T-helper 1 cell treated with Interleukin-12 subunit alpha and Interleukin-12 subunit beta and Interleukin-4 antibody, amounts not matched to agents 30 ng/mL and 1 ng/mL, for 36 hours (primary cell): ENCODE results near the gene KLC4. TPM values are rescaled to one million over a fixed set of nuclear protein-coding genes. Genes with fewer than 3 reads are reported as not detected.
"Not testable (repeated sequence)": the region's sequence is repeated elsewhere in the genome, so short reads cannot be mapped to it uniquely, and the experiment has no call there.

Experiments
- intact Hi-C: fragments of 100-400 bp; cut with micrococcal nuclease; formaldehyde crosslinking; loops from one replicate; pipeline ENCODE4 v1.15.1; 2024
- total RNA-seq: library from RNA; stranded (reverse); gene quantifications from 2 replicates; pipeline ENCODE4 v1.2.3, GENCODE V29; 2022

The KLC4 gene
- total RNA-seq, 1 donor from 2014 or later: 16.1 TPM

DNA sequence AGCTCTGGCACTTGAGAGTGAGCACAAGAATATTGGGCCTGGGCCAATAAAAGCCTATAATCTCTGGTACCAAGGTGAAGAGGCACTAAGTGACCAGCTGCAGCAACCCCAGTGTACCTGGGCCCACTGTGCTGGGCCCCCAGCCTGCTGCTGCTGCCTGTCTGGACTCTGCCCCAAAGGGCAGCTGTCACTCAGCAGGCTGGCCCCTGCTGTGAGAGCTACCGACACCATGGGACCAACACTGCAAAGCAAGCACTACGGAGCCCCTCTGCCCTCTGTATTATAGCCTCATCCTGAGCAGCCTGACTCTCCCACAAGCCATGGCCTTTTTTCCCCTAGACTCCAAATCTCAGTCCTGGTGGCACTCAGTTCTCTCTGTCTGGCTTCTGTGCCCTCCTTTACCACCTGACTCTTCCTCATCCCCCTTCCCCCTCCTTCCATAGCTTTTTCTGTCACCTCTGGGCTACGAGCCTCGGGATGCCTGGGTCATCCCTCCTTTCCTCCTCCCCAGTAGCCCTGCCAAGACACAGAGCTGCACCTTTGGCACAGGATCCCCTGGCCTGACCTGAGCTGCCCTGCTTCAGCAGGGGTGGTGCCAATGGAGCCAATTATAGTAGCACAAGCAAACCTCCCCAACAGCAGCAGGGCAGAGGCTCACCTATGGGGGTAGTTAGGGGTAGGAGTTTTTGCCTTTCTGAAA is 23.8 kb upstream of the KLC4 start:
- intact Hi-C loops: no loop called here

DNA sequence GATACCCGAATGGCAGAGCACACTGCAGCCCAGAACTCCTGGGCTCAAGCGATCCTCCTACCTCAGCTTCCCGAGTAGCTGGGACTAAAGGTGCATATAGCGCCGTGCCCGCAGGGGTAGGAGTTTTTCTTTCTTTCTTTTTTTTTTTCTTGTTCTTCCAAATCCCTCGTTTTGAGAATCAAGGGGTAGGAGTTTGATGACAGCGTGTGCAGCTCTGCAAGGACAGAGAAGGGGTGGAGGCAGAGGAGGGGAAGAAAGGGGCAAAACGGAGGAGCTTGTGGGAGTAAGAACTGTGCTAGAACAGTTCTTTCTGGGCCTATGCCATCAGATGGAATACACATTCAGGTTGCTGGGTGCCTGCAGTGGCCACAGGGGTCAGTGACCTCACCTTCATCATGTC is 22.7 kb upstream of the KLC4 start:
- intact Hi-C loops: no loop called here

DNA sequence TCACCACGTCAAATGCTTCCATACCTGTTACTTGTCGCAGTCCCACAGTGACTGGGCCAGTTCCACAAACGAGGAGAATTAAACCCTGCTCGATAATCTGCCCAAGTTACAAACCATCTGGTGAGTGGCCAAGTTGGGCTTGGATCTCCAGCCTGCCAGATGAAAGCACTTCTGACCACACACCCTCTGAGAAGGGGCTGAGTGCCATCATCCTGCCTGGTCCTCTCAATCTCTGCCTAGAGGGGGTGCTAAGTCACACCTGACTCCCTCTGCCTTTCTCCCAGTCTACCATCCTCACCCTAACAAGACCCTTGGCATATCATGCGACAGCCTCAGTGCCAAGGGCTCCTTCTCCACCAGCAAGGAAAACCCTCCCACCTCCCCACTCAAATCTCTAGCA is 22.2 kb upstream of the KLC4 start:
- intact Hi-C loops: no loop called here

DNA sequence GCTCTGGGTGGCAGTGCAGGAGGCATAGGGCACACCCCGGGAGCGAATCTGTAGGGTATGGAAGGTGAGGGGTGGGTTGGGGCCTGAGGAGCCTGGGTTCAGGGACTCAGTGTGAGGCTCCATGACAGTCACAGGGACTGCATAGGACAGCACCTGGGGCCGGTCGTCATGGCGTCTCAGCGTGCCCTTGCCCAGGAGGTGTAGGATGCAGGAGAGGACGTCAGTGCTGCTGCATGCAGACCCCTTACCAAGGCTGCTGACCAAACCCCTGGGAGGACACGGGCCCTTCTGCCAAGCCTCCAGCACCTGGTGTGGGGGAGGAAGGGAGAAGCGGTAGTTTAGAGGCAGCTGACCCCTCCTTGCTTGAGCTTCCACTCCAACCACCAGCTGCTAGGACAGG is 21.7 kb upstream of the KLC4 start:
- intact Hi-C loops: no loop called here

DNA sequence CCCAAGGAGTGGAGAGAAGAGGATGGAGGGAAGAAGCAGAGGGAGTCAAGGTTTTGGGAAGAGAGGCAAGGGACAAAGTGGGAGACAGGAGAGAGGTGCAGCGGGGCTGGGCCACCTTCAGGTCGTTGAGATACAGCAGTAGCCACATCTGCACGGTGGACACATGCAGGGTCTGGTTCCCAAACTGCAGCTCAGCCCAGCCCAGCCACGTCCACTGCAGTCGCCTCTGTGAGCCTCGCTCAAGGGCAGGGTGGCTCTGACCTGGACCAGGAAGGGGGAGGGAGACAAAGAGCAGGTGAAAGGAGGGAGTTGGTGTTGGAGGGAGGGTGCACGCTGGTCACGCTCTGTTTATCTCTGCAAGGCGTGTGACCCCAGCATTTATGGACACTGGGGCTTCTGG is 20.7 kb upstream of the KLC4 start:
- intact Hi-C loops: no loop called here

DNA sequence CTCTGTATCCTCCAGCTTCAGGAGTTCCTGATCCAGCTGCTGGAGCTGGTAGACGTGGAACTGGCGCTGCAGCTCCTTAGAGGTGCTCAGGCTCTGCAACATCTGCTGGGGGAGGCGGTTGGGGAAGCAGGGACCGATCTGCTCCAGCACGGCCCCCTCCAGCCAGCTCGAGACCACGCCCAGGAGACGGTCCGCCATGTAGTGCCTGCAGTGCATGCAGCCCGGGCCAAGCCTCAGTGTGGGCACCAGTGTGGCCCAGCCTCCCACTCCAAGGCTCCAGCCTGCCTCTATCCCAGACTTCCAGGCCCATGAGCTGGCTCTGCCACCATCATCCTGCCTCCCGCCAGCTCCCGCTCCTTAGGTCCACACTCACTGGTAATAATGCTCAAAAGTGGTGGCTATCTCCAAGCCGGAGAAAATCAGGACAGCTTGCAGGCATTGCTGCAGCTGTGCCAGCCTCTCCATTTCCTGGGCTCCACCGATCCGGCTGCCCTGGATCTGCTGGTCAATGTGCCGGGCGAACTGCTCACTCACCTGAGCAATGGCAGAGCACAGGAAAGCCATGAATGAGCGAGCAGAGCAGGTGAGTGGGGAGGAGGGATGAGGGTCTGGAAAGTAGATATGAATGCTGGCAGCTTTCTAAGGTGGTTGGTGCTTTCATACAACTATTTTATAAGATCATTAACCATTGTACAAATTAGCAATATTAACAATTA is 18.7 kb upstream of the KLC4 start:
- intact Hi-C loops: no loop called here

DNA sequence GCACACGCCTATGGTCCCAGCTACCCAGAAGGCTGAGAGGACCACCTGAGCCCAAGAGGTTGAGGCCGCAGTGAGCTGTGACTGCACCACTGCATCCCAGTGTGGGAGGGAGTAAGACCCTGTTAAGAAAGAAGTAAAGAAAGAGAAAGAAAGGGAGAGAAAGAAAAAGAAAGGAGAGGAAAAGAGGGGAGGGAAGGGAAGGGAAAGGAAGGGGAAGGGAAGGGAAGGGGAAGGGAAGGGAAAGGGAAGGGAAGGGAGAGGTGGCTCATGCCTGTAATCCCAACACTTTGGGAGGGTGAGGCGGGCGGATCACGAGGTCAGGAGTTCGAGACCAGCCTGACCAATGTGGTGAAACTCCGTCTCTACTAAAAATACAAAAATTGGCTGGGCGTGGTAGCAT is 18.0 kb upstream of the KLC4 start:
- intact Hi-C loops: not testable (repeated sequence)

DNA sequence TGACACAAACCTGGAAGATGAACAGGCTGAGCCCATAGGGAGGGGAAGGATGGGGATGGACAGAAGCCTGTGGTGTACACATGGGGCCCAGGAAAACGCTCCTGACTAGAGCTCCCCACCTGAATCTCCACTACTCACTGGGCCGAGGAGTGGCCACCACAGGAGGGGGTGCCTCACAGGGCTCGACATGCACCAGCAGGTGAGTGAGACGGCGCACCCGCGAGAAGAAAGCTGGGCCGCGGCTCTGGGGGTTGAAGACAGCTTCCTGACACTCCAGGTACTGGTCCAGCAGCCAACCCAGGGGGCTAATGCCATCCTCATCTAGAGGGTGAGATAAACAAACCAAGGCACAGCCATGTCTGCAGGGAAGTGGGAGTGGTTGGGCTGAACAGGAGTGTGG is 16.1 kb upstream of the KLC4 start:
- intact Hi-C loops: no loop called here

DNA sequence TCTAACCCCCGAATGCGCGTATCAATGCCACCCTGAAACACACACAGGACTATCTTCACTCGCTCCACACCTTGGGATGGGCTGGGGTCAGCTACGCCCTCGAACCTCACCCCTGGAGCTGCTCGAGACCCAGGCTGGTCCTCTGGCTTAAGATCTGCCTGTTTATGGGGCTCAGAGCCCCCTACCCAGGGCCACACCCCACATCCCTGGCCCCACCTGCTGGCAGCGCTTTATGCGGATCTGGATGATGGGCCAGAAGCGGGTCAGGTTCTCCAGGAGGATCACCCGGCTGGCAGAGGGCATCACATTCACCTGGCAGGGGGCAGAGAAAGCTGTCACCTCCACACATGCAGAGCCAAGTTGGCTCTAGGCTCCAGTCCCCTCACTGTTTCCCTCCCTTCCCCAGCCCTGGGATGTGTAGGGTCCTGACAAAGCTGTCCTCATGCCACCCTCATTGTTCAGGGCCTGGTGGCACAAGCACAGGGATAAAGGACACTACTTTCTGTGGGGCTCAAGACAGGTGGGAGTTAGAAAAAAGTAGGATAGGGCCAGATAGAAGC is 14.0 kb upstream of the KLC4 start:
- intact Hi-C loops: no loop called here

DNA sequence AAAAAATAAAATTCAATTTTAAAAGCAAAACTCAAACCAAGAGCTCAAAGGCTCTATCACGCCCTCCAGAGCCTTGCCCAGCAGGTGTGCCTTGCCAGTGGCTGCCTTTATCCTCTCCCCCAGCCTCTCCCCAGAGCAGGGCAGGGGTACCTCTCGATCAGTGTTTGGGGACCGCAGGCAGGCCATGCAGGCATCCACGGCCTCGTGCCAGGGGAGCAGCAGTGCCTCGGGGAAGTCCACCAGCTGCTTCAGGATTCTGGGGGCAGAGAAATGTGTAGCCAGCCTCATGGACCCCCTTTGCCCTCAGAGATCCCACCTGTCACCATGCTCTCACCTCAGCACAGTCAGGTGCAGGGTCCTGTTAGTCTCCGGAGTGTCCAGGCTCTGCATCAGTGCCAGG is 11.4 kb upstream of the KLC4 start:
- intact Hi-C loops: no loop called here

DNA sequence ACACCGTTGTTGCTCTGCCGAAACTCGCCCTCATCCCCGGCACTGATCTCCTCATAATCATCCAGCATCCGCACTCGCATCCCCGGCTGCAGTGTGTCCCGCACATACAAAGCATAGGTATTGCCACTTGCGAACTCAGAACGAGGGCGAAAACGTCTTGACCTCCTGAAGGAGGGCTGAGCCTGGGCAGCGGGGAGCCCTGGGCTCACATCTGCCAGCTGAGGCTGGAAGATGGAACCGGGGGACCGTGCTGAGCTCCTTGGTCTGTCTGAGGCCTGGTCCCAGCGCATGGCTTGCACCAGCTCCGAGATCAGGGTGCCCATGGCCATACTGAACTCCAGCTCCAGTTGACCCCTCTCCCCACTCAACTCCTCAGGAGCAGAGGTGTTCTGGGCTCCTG is 8.4 kb upstream of the KLC4 start:
- intact Hi-C loops: loop anchor here (5.0 to 10.0 kb wide), 4 partner anchors 316 to 1194 kb away; partner anchors contain the start of genes HSP90AB1, POLH, XPO5 and ZNF318

DNA sequence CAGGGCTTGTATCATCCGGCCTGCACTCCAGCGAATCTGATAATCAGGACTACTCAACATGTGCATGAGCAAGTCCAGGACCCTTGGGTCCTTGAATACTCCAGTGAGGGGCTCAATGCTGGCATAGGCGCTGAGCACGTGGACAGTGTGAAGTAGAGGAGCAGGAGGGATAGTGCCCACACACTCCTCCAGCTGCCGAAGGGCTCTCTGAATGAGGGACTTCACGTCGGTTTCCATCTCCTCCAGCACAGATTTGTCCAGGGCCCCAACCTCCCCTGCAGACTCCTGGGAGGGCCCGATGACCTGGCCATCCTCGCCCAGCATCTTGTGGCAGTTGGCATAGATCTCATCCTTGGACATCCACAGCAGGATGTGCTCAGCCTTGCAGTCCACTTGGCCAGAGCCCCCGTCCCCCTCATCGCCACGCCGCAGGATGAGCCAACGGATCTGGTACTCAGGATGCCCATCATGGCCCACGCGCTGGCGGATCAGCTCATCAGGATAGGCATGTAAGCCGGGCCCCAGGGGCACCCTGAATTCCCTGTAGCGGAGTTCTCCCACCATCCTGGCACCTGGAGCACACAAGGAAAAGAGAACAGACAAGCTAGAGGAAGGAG is 7.1 kb upstream of the KLC4 start:
- intact Hi-C loops: loop anchor here (5.0 to 10.0 kb wide), 4 partner anchors 315 to 1192 kb away; partner anchors contain the start of genes HSP90AB1, POLH, XPO5 and ZNF318

DNA sequence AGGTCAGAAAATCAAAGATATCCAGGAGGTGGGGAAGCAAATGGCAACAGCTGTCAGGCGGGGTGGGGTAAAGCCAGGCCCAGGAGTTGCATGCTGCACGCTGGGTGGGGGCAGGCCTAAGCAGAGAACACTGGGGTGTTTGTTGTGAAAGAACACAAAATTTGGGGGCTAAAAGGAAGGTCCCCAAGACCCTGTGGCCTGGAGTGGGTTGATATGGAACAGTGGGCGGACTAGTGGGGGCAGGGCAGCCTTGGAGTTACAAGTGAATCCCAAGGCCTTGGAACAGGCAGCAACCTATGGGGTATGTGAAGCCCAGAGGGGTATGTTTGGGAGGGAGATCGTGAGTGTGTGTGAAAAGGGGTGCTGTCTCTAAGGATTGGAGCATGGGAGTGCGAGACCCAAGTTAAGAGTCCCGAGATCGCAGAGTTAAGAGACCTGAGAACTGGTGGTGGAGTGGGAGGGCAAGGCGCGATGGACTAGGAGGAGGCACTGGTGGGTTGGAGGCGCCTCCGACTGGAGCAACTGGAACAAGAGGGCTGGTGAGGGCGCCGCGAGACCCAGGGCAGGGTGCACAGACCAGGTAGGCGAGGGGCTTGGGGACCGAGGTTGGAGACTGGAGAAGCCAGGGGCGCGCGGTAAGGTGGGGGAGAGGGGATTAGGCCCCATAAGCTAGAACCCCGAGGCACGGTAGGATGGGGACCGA is 6.4 kb upstream of the KLC4 start:
- intact Hi-C loops: loop anchor here (1.0 to 10.0 kb wide), 13 partner anchors 32 to 1192 kb away; partner anchors contain the start of genes CNPY3, HSP90AB1, KLHDC3 and PEX6

DNA sequence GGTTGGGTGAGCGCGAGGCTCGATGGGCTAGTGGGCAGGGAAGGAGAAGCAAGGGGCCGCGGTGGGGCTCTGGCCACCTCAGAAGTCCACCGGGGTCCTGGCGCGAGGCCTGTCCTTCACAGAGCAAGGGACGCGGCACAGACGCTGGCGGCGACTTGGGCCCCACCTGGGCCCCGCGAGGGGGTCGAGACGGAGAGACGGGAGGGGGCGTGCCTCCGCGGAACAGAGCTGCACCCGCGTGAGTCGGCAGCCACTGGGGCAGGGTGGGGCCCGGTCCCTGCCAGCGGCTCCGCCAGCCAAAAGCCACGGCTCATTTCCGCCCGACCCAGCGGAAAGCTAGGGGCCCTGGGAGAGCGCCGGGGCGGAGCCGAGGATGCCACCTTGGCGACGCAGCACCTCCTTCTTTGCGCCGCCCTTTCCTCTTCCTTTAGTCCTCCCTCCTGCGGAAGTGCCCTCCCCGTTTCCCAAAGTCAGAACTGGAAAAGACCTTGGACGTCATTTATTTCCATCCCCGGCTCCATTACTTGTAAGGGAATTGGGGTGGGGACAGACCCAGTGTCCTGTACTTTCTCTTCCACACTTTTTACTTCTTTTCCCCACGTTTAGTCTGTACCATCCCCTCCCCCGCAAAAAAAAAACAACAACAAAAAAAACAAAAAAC is 5.8 kb upstream of the KLC4 start, which contains the start of gene CUL7:
CUL7 (minus strand) TSS at position 307 of the 661 bp plus-strand sequence. CDS start 1,063 bp downstream, outside the sequence.
- intact Hi-C loops: loop anchor here (1.0 to 10.0 kb wide), 13 partner anchors 32 to 1191 kb away; partner anchors contain the start of genes CNPY3, HSP90AB1, KLHDC3 and PEX6

DNA sequence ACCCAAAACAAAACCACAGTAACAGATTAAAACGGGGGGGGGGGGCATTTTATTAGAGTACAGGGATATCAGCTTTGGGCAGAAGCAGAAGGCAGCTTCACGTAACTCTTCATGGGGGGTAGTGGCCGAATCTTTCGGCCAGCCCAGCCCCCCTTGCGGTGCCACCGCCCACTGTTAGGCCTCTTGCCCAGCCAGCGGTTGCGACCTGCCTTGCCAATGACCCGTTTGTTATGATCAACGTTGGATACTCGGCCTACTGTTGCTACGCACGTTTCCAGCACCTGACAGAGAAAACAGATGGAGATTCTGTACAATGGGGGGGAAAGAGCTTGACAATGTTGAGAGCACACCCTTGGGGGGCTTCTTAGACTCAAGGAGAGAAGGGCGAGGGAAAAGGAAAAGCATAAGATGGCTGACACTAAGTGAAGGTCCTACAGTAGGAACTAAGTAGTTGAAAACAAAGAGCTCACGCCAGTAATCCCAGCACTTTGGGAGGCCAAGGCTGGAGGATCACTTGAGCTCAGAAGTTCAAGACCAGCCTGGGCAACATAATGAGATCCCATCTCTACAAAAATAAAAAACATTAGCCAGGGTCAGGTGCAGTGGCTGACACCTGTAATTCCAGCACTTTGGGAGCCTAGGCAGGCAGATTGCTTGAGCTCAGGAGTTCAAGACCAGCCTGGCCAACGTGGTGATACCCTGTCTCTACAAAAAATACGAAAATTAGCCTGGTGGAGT is 5.1 kb upstream of the KLC4 start:
- intact Hi-C loops: loop anchor here (5.0 to 10.0 kb wide), 4 partner anchors 313 to 1190 kb away; partner anchors contain the start of genes HSP90AB1, POLH, XPO5 and ZNF318

DNA sequence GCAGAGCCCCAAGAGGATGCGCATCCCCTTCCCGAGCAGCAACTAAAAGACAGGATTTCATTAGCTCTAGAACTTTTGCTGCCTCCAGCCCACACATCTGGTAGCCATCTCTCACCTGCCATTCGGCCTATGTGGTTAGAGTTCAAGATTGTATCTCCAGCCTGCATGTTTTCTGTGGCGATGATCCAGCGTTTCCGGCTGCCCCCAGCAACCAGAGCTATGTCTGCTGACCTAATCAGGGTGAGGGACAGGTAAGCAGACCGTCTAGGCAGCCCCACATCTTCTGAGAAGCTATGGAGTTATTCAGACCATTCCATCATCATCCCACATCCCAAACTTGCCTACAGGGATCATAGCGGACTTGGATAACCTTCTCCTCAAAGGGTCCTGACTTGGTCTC is 3.5 kb upstream of the KLC4 start:
- intact Hi-C loops: loop anchor here (10.0 kb wide), 3 partner anchors 519 to 1189 kb away; partner anchors contain the start of genes HSP90AB1, POLH and XPO5

DNA sequence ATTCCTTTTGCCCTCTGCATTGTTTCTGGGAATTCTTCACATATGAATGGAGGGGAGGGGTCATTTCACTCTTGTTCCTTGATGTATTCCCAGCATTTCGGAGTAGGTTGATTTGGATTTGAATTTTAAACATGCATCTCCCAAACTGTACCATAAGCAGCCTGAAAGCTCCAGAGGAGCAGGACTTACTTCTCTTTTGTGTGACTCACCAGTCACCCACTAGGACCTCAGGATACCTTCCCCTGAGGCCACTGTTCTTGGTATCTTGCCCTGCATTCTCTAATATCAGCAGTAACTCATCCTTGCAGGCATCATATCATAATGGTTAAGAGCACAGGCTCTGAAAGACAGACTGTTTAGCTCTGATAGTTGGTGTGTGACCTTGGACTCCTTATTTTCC is 900 bp upstream of the KLC4 start:
- intact Hi-C loops: loop anchor here (2.0 to 10.0 kb wide), 5 partner anchors 494 to 1272 kb away; partner anchors contain the start of genes HSP90AB1, POLH, TOMM6 and UBR2

DNA sequence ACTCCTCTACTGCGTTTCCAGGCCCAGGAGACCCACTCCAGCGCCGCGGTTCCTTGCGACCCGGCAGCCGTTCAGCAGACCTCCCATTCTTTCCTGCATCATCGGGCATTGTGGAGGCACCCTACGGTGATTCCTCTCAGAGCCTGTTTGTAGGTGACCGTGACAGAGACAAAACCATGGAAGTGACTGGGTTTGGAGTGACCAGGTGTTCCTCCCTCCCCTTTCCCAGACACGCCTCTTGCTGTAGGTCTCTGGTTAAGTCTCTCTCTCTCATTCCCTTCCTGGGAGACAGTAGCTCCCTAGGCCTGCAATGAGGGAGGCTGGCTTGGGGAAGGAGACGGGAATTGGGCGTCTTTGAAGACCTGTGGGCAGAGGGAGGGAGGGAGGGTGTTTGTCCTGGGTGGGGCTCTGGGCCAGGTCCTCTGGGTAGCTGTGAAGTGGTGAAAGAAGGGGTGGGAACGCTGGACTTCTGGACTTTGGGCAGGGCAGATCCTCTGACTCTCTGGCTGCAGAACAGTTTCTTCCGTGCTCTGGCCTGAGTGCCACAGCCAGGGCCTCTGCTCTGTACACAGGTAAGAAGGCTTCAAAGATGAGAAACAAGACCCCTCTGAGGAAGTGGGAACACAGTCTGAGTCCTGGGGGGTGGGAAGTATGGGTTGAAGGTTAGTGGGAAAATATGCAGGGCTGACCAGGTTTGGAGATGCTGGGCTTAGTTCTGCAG is 763 bp downstream of the KLC4 start:
- intact Hi-C loops: no loop called here
